ENCODE measurements around the gene MPG.
A peak's percentile ranks its signal among the peaks of the same experiment; 100 is the strongest.

The MPG gene

DNA sequence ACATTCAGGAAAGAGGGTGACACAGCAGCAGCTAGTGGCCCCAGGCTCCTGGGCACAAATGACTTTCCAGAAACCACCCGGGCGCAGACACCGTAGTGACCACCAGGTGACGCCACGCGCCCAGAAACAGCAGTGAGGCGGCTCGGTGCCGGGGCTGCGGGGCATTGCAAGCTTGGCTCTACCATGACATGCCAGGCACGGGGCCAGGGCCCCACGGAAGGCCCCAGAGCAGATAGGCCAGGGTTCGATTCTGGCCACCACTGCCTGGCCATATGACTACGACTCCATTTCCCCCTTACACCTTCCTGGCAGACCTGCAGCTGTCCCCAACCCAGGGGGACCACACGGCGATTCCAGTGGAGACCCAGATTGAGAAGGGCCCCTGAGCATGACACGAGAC, 12.3 kb upstream of the MPG start:
- CTCF ChIA-PET = interaction anchor here (0.6 to 6.5 kb wide), 21 partner anchors 9 to 490 kb away, joined by 3 to 135 read pairs (median 4); partner anchors contain the start of genes MPG, POLR3K and SNRNP25
- TF ChIP-seq, protein P1, sequence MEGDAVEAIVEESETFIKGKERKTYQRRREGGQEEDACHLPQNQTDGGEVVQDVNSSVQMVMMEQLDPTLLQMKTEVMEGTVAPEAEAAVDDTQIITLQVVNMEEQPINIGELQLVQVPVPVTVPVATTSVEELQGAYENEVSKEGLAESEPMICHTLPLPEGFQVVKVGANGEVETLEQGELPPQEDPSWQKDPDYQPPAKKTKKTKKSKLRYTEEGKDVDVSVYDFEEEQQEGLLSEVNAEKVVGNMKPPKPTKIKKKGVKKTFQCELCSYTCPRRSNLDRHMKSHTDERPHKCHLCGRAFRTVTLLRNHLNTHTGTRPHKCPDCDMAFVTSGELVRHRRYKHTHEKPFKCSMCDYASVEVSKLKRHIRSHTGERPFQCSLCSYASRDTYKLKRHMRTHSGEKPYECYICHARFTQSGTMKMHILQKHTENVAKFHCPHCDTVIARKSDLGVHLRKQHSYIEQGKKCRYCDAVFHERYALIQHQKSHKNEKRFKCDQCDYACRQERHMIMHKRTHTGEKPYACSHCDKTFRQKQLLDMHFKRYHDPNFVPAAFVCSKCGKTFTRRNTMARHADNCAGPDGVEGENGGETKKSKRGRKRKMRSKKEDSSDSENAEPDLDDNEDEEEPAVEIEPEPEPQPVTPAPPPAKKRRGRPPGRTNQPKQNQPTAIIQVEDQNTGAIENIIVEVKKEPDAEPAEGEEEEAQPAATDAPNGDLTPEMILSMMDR (conservative IDR thresholded peaks at IDR 0.05; ENCODE audit: low read depth) = peak; percentile 97
- POLR2A ChIA-PET (ENCODE audit: low non-redundant PET) = interaction anchor here (0.8 to 1.0 kb wide), 2 partner anchors 12 to 23 kb away, joined by 3 to 4 read pairs; partner anchors contain the start of gene MPG
- no peak overlapping the region for H3K27ac ChIP-seq
- peak; percentile 70 for DNase-seq (ENCODE audit: low spot score)

DNA sequence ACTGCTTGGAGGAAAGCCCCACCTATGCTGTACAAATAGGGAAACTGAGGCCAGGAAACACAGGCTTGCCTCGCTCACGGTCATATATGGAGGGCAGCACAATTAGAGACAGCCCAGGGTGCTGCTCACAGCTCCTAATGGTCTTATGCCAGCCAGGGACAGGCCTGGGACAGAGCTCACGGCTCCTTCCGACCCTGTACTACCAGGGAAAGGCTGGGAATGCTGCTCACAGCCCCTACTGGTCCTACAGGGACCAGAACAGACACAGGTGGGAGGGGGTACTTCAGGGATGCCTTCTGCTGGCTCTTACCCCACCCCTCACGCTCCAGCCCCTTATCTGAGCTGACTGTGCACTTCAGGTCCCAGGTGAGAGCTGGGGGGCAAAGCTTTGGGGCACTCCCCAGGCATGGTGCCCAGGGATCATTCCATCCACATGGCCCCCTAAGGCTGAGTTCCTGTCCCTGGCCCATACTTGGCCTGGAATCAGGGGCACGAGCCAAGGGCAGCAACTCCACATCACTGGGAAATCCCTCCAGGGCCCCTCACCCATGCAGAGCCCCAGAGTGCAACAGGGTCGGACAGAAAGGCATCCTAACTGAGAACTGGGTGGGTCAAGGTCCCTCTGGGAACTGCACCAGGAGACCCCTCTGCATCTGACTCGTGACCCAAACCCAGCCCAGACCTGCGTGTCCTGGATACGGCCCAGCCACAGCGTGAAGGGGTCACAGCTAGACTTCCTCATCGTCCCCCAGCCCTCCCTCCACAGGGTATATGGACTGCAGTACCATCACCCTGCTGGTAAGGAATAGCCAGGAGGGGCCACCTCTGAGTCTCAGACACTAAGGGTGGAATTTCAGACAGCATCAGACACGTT, 11.5 kb upstream of the MPG start:
- ChIA-PET POLR2A (ENCODE audit: low non-redundant PET) (interaction anchor here (0.8 to 1.0 kb wide), 2 partner anchors 11 to 22 kb away, joined by 3 to 4 read pairs; partner anchors contain the start of gene MPG), CTCF (interaction anchor here (0.6 to 6.5 kb wide), 18 partner anchors 8 to 1655 kb away, joined by 3 to 135 read pairs (median 4); partner anchors contain the start of genes MPG, POLR3K and SNRNP25)
- TF ChIP-seq, protein P1 (conservative IDR thresholded peaks at IDR 0.05; ENCODE audit: low read depth) = no peak
- peak overlapping the region; percentile 91 for H3K27ac ChIP-seq
- no peak for DNase-seq (ENCODE audit: low spot score)

- CTCF ChIA-PET = interaction anchor here (6.5 kb wide), 1 partner anchor 29 kb away, joined by 135 read pairs; no protein-coding TSS in a partner anchor
- TF ChIP-seq, protein P1 (conservative IDR thresholded peaks at IDR 0.05; ENCODE audit: low read depth) = no peak
These were observed 10.7 kb upstream of the MPG start for GRCh38 chr16:67183-67791.

DNA sequence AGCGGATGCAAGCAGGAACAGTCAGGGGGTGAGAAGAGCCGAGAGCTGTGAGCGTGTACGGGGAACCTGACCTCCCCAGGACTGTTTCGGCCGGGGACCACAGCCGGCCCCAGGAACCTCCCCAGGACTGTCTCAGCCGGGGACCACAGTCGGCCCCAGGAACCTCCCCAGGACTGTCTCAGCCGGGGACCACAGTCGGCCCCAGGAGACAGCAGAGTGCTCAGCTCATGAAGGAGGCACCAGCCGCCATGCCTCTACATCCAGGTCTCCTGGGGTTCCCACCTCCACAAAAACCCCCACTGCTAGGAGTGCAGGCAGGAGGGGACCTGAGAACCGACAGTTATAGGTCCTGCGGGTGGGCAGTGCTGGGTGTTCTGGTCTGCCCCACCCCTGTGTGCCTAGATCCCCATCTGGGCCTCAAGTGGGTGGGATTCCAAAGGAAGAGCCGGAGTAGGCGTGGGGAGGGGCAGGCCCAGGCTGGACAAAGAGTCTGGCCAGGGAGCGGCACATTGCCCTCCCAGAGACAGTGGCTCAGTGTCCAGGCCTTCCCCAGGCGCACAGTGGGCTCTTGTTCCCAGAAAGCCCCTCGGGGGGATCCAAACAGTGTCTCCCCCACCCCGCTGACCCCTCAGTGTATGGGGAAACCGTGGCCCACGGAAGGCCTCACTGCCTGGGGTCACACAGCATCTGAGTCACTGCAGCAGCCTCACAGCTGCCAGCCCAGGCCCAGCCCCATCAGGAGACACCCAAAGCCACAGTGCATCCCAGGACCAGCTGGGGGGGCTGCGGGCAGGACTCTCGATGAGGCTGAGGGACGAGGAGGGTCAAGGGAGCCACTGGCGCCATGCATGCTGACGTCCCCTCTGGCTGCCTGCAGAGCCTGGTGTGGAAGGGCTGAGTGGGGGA, 9.9 kb upstream of the MPG start:
- no peak for DNase-seq (ENCODE audit: low spot score)
- POLR2A ChIA-PET (ENCODE audit: low non-redundant PET) = no interaction called here

More at GRCh38 chr16:67183-67791, 10.7 kb upstream of the MPG start:
- POLR2A ChIA-PET (ENCODE audit: low non-redundant PET) = no interaction called here
- DNase-seq (ENCODE audit: low spot score) = no peak
- peak overlapping the region; percentile 91 for H3K27ac ChIP-seq

GRCh38 chr16:69181-69580, 8.8 kb upstream of the MPG start:
- CTCF ChIA-PET = interaction anchor here (1.9 to 6.5 kb wide), 2 partner anchors 27 to 38 kb away, joined by 8 to 135 read pairs; no protein-coding TSS in a partner anchor
- POLR2A ChIA-PET (ENCODE audit: low non-redundant PET) = no interaction called here
- peak overlapping the region; percentile 91 for H3K27ac ChIP-seq

More for the DNA sequence above, 9.9 kb upstream of the MPG start:
- CTCF ChIA-PET = interaction anchor here (1.9 to 6.5 kb wide), 2 partner anchors 28 to 39 kb away, joined by 8 to 135 read pairs; no protein-coding TSS in a partner anchor
- TF ChIP-seq, protein P1 (conservative IDR thresholded peaks at IDR 0.05; ENCODE audit: low read depth) = no peak
- H3K27ac ChIP-seq = peak overlapping the region; percentile 91

More at GRCh38 chr16:69181-69580, 8.8 kb upstream of the MPG start:
- TF ChIP-seq, protein P1 (conservative IDR thresholded peaks at IDR 0.05; ENCODE audit: low read depth) = no peak
- no peak for DNase-seq (ENCODE audit: low spot score)

Measured in RWPE1 (cell line).